NB4 (cell line): ENCODE measurements around the gene PDE5A.

Source experiments
- CTCF ChIP-seq: IDR thresholded peaks from one replicate; pipeline ENCODE4 v1.5.1; 2012; ENCODE audit warnings: low read depth, low read length
- POLR2A ChIP-seq: IDR thresholded peaks from 2 replicates; pipeline ENCODE4 v1.6.1; 2011; ENCODE audit warnings: mild to moderate bottlenecking; ENCODE audit not compliant: insufficient read length; ENCODE audit errors: extremely low read depth

GRCh38 chr4:119564106-119564505 is 64.5 kb downstream of the PDE5A start:
- TF ChIP-seq CTCF, result no peak
- no peak for TF ChIP-seq POLR2A
